Nephron progenitor cell (in vitro differentiated cells): ENCODE measurements around the gene TMOD3.

Experiments
- DNase-seq: peaks from one replicate; pipeline ENCODE4 v3.0.0; 2021
- H3K27ac Mint-ChIP-seq: 2 replicates; pipeline ENCODE4 v1.8.0; 2021; ENCODE audit warnings: mild to moderate bottlenecking, moderate library complexity, mixed read lengths
- H3K27me3 Mint-ChIP-seq: 2 replicates; pipeline ENCODE4 v1.8.0; 2021; ENCODE audit warnings: mild to moderate bottlenecking, low read depth, mixed read lengths; ENCODE audit not compliant: poor library complexity
- H3K36me3 Mint-ChIP-seq: 2 replicates; pipeline ENCODE4 v1.8.0; 2021; ENCODE audit warnings: low read depth, mixed read lengths
- H3K4me1 Mint-ChIP-seq: 2 replicates; pipeline ENCODE4 v1.8.0; 2021; ENCODE audit warnings: mixed read lengths
- H3K4me3 Mint-ChIP-seq: 2 replicates; pipeline ENCODE4 v1.8.0; 2021; ENCODE audit warnings: mild to moderate bottlenecking, moderate library complexity, mixed read lengths
- H3K9me3 Mint-ChIP-seq: 2 replicates; pipeline ENCODE4 v1.8.0; 2021; ENCODE audit warnings: mild to moderate bottlenecking, moderate library complexity, mixed read lengths
- CTCF ChIP-seq: fragments of 200-600 bp; sonication (generic); IDR thresholded peaks from 2 replicates; pipeline ENCODE4 v1.5.0; 2021; ENCODE audit warnings: antibody characterized with exemption

TMOD3 gene

DNA sequence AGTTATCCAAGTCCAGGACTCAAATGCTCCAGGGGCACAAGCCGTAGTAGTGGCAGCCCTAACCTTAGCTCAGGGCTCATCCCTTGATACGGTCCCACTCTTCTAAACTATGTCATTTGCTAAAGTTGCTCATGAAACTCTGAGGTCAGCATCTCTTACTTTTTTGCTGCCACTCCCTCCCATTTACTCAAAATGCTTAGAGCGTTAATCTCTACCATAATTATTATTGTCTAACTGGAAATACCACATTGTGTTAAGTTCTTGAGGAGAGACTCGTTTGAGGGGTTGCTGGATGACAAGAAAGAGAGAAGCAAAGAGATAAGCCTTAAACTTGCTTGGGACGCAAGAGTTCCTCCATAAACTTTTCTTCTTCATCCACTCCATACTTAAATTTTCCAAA, 26.9 kb upstream of the TMOD3 start:
- DNase-seq, result no peak
- H3K36me3 Mint-ChIP-seq, result no peaks in the 10 kb centered on the region
- H3K9me3 Mint-ChIP-seq, result no peaks in the 10 kb centered on the region
- H3K4me3 Mint-ChIP-seq, result no peak overlapping the region
- no peak for TF ChIP-seq CTCF
- no peaks in the 10 kb centered on the region for H3K27me3 Mint-ChIP-seq
- H3K27ac Mint-ChIP-seq, result no peak overlapping the region
- peaks cover 10% of the 10 kb centered on the region for H3K4me1 Mint-ChIP-seq

GRCh38 chr15:51803965-51804364, 25.5 kb upstream of the TMOD3 start:
- Mint-ChIP-seq H3K27ac (no peak overlapping the region), H3K36me3 (no peaks in the 10 kb centered on the region), H3K27me3 (no peaks in the 10 kb centered on the region), H3K4me3 (no peak overlapping the region), H3K9me3 (no peaks in the 10 kb centered on the region), H3K4me1 (peaks cover 8% of the 10 kb centered on the region)
- TF ChIP-seq CTCF, result no peak
- no peak for DNase-seq

- Mint-ChIP-seq H3K4me1 (no peaks in the 10 kb centered on the region), H3K4me3 (no peak overlapping the region), H3K9me3 (no peaks in the 10 kb centered on the region), H3K36me3 (no peaks in the 10 kb centered on the region), H3K27me3 (no peaks in the 10 kb centered on the region), H3K27ac (no peak overlapping the region)
- DNase-seq, result no peak
- TF ChIP-seq CTCF, result no peak
These were observed 23.3 kb upstream of the TMOD3 start for GRCh38 chr15:51806123-51806522.

DNA sequence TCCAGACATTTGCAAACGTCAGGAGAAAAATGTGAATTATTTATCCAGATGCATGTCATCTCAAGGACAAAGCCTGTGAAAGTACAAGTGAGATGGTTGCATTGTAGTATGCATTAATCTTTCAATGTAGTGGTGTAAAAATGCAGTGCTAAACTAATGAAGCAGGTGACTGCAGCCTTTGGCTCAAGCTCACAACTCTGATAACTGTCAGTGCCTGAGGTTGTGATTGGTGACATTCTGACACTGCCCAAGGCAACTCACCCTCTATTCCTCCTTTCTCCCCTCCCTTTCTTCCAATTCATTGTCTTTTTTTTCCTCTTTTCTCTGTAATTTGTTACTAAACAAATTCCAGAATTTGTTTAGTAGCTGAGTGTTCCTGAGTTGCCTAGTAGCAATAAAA, 20.0 kb upstream of the TMOD3 start:
- no peak for DNase-seq
- no peak overlapping the region for H3K4me3 Mint-ChIP-seq
- no peak overlapping the region for H3K27ac Mint-ChIP-seq
- H3K9me3 Mint-ChIP-seq, result no peaks in the 10 kb centered on the region
- no peaks in the 10 kb centered on the region for H3K36me3 Mint-ChIP-seq
- TF ChIP-seq CTCF, result no peak
- H3K27me3 Mint-ChIP-seq, result no peaks in the 10 kb centered on the region
- H3K4me1 Mint-ChIP-seq, result peaks cover 7% of the 10 kb centered on the region

DNA sequence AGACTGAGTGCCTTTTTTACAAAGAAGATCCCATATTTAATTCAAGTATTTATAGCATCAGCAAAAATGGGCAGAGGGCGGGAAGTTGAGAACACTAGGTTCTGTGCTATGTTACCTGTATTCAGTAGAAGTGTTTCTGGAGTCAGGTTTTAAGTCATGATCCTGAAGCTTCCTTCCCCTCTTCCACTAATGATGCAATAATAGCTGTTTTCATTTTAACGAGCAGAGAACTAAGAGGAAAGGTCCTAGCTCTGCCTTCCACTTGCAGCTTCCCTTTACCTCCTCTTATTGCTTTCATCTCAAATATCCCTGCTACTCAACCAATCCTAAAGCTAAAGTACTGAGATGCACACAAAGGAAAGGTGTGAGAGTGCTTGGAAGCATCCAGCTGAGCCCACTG, 16.9 kb upstream of the TMOD3 start:
- H3K27me3 Mint-ChIP-seq, result no peaks in the 10 kb centered on the region
- DNase-seq, result no peak
- no peaks in the 10 kb centered on the region for H3K36me3 Mint-ChIP-seq
- TF ChIP-seq CTCF, result no peak
- H3K4me3 Mint-ChIP-seq, result no peak overlapping the region
- peaks cover 7% of the 10 kb centered on the region for H3K4me1 Mint-ChIP-seq
- no peak overlapping the region for H3K27ac Mint-ChIP-seq
- no peaks in the 10 kb centered on the region for H3K9me3 Mint-ChIP-seq

DNA sequence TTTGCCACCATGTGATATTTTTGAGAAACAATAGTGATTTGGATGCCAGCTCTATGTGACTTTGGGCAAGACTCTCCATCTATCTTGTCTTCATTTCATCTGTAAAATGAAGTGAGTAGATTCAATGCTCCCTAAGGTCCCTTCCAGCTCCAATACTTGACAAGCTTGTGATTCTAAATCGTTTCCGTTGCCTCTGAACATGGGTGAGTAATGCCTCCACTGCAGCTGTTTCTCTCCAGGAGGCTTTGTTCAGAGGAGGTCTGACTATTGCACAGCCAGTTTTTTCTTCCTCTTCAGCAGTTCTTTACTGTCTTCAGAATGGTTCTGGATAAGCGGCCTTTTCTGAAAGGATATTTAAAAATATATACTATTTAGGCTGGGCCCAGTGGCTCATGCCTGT, 14.8 kb upstream of the TMOD3 start:
- Mint-ChIP-seq H3K27me3 (no peaks in the 10 kb centered on the region), H3K36me3 (no peaks in the 10 kb centered on the region), H3K4me3 (no peak overlapping the region), H3K9me3 (peaks cover 2% of the 10 kb centered on the region), H3K4me1 (peaks cover 17% of the 10 kb centered on the region), H3K27ac (no peak overlapping the region)
- no peak for TF ChIP-seq CTCF
- DNase-seq, result no peak
